RCC 7860 (cell line): ENCODE data around the gene DUS1L.
A peak's percentile ranks its signal among the peaks of the same experiment; 100 is the strongest.

Source experiments
- DNase-seq: peaks from one replicate; pipeline ENCODE4 v3.0.0-alpha.2; 2015; ENCODE audit warnings: low spot score
- FAIRE-seq: peaks from 2 replicates; lab custom pipeline; 2012; peaks lifted over from hg19 to GRCh38; lab: Jason Lieb, UNC

Gene DUS1L

GRCh38 chr17:82056729-82057621 lies 8.6 kb downstream of the DUS1L start:
- FAIRE-seq: no peak
- DNase-seq: no peak

GRCh38 chr17:82055965-82056728 lies 9.5 kb downstream of the DUS1L start:
- no peak for FAIRE-seq
- DNase-seq: no peak

- DNase-seq (no peak), FAIRE-seq (no peak)
Observed at GRCh38 chr17:82055023-82055964, 10.3 kb downstream of the DUS1L start.

DNA sequence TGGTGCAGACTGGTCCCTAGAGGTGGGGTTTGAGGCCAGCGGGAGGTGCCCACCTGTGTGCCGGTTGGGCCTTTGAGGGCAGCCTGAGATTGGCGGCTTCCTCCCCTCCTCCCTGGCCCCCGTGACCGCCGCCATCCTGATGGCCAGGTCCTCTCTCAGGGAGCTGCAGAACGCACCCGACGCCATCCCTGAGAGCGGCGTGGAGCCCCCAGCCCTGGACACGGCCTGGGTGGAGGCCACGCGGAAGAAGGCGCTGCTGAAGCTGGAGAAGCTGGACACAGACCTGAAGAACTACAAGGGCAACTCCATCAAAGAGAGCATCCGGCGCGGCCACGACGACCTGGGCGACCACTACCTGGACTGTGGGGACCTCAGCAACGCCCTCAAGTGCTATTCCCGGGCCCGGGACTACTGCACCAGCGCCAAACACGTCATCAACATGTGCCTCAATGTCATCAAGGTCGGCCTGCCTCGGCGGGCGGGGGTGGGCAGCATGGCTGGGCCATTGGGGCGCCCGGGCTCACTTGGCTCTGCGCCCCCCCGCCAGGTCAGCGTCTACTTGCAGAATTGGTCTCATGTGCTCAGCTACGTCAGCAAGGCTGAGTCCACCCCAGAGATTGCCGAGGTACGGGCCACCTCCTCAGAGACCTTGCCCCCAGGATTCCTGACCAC lies 11.1 kb downstream of the DUS1L start:
- FAIRE-seq (no peak), DNase-seq (no peak)

- DNase-seq: no peak
- no peak for FAIRE-seq
Observed at GRCh38 chr17:82053556-82054263, 11.9 kb downstream of the DUS1L start.

DNA sequence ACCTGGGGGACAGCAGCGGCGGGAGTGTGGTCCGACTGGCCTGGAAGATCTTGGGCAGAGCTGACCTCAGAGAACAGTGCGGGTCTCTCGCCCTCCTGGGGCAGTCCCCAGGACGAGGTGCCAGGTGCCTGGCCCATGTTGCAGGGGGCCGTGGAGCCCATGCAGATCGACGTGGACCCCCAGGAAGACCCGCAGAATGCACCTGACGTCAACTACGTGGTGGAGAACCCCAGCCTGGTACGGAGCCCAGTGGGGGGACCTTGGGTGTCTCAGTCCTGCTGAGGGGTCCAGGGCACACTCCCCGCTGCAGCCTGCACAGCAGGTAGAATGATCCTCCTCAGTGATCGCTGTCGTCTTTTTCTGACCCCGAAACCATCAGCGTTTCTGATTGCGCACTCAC lies 12.5 kb downstream of the DUS1L start:
- no peak for FAIRE-seq

DNA sequence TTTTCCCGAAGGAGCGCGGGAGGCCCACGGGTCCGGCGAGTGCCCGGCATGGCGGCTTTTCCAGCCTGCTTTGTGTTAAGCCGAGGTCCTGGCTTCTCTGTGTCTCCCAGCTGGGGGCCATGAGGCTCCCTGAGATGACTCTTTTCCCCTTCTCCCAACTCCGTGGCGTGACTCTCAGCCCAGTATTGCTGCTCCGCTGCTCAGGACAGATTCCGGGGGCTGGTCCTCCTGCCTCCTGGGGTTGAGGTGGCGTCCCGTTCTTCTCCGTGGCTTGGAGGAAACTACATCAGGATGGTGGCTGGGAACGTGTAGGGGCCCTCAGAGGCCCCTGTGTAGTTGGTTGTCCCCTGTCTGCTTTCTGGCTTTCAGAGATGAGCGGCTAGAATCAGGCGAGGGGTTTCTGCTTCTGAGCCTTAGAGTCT lies 13.0 kb downstream of the DUS1L start:
- no peak for DNase-seq
- no peak for FAIRE-seq

More for the DNA sequence above, 12.5 kb downstream of the DUS1L start:
- no peak for DNase-seq

- FAIRE-seq: no peak
- DNase-seq: peak; percentile 29
Observed at GRCh38 chr17:82051776-82052637, 13.6 kb downstream of the DUS1L start, which contains the start of the genes GPS1 and RFNG. TSS of gene GPS1 (plus strand) at chr17:82051898. CDS start at chr17:82051932, 34 bp downstream. TSS of gene RFNG (minus strand) at chr17:82051811. CDS start at chr17:82051766, 45 bp downstream.

DNA sequence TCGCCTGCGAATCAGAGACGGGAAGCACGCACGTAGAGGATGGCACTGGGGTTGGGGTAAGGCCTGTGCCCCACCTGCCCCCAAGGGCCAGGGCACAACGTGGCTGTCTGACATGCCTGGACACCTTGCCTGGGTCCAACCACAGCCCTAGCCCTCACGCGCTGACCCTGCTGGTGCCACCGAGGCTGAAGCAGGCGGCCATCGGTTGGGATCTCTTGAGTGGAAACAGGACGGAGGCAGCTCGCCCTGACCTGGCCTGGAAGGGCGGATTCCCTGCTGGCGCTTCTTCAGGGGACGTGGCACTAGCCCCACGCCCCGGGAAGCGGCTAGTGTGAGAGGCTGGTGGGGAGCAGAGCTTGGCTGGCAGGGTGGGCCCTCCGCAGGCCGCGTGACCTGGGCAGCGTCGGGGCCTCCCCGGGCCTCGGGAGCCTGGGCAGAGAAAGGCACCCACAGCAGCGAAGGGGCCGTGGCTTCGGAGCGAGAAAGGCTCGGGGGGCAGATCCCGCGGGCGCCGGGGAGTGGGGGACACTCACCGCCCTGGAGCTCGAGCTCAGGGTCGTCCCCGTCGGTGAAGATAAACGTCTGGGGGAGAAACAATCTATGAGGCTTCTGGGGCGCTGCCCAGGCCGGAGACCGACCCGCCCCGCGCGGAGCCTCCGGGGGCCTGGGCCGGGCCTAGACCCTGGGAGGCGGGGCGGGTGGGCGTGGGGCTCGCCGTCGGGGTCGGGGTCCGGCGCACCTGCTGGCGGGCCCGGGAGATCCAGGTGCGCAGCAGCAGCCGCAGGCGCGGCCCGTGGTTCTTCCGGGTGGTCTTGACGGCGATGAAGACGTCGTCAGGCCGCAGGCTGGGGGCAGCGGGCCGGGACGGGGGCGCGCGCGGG lies 14.6 kb downstream of the DUS1L start:
- DNase-seq (no peak), FAIRE-seq (no peak)

DNA sequence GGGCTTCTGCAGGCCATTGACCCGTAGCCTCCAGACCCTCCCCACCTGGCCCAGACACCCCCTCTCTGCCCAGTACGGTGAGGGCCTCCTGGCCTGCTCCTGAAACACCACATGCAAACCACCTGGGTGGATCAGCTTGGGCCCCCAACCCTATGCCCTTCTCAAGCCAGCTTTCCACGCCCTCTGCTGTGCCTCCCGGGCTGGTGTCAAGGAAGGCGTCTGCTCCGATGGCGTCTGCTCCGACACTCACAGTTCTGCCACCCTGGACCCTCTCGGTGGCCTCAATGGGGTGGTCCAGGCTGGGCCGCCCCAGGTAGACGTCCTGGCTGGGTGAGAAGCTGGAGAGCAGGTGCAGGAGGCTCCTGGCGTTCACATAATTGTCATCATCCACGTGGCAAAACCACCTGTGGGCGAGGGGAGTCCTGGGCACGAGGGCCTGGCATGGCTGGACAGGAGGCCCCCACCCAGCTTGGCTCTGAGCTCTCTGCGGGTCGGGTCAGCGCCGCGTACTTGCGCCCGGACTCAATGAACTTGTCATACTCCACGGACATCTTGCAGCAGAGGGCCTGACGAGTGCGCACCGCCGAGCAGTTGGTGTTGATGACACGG lies 15.3 kb downstream of the DUS1L start:
- FAIRE-seq (no peak), DNase-seq (no peak)

GRCh38 chr17:82049521-82049971 lies 16.1 kb downstream of the DUS1L start:
- no peak for DNase-seq
- no peak for FAIRE-seq

- DNase-seq (no peak), FAIRE-seq (no peak)
Observed at GRCh38 chr17:82049106-82049505, 16.5 kb downstream of the DUS1L start.

- no peak for FAIRE-seq
Observed at GRCh38 chr17:82048571-82048971, 17.0 kb downstream of the DUS1L start.

DNA sequence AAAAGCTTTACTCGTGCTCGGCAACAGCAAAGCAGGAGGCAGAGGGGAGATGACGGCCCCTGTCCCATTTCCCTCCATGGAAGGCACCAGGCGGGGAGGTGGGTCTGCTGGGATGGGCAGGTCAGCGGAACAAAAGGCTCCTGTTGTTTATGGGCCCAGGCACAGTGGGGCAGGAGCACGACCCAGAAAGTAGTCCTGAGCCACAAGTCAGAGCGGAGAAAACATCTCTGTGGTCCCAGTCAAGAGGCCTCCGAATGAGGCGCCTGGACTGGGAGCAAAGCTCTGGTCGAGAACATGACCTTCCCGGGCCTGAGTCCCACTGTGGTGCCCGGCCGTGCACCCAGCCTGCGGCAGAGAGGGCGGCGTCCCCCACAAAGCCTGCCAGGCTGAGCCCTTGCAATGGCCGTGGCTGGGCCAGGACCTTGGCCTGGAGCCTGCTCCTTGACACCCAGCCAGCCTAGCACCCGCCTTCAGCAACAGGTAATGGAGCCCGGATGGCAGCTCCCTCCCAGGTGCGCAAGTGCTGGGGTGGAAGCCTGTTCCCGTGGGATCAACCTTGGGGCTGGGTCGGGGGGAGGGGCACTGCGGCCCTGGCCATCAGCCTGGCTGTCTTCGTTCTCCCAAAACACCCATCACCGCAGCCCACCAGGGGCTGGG lies 17.6 kb downstream of the DUS1L start:
- FAIRE-seq (no peak), DNase-seq (no peak)

More at GRCh38 chr17:82048571-82048971, 17.0 kb downstream of the DUS1L start:
- no peak for DNase-seq

DNA sequence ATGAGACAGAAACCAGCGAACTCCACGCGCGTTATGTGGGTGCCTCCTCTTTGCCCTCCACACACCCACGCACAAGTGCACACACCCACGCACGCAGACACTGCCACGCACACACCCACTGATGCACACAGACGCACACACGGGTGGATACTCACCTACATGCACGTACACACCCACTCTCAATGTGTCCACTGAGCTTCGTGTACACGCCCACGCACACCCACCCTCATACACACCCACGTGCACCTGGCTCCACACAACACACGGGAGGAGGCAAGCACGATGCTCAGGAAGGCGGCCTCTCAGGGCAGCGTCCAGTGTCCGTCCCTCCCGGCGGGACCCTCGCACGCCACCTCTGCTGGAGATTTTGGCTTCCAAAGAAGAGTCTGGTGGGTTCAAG lies 18.2 kb downstream of the DUS1L start:
- DNase-seq: no peak
- FAIRE-seq: no peak

- DNase-seq (no peak), FAIRE-seq (no peak)
Observed at GRCh38 chr17:82046903-82047302, 18.7 kb downstream of the DUS1L start.
